SK-N-SH (cell line): ENCODE data around the gene PYGO2. TPM values are rescaled to one million over a fixed set of nuclear protein-coding genes. Genes with fewer than 3 reads are reported as not detected.

ENCODE experiments used
- CTCF ChIA-PET: fragments of 300-600, 350-600 bp; formaldehyde crosslinking; extraction: SDS; loops from one replicate; lab custom pipeline; 2021; lab: Yijun Ruan, JAX
- POLR2A ChIA-PET: fragments of 350-600 bp; sonication (Branson Sonifier 250); formaldehyde crosslinking; extraction: SDS; loops from one replicate; lab custom pipeline; 2020; ENCODE audit warnings: antibody characterized with exemption, inconsistent platforms; lab: Yijun Ruan, JAX
- DNase-seq: peaks from one replicate; pipeline ENCODE4 v3.0.0; 2012
- H2AFZ ChIP-seq: fragments of 200-600 bp; sonication (generic); 2 replicates; pipeline ENCODE4 v1.8.1; 2016; ENCODE audit warnings: antibody characterized with exemption, mild to moderate bottlenecking, low read depth
- H3F3A ChIP-seq: fragments of 200-600 bp; sonication (generic); replicated peaks from 2 replicates; pipeline ENCODE3; 2016; ENCODE audit warnings: antibody characterized with exemption, mild to moderate bottlenecking; ENCODE audit not compliant: insufficient read depth
- H3K27ac ChIP-seq, 2 experiments: fragments of 200-500 bp in 1 of 2; fragments of 200-600 bp in 1 of 2; sonication (Bioruptor generic) in 1 of 2; sonication (generic), shearing (Covaris generic) in 1 of 2; 2 replicates each; pipeline versions ENCODE4 v1.5.1 to v1.6.1; 2014 to 2016; ENCODE audit warnings: low read depth in 2 of 2, inconsistent platforms in 1 of 2, low read length in 1 of 2, mild to moderate bottlenecking in 1 of 2, mixed read lengths in 1 of 2
- H3K27me3 ChIP-seq: fragments of 200-600 bp; sonication (generic), shearing (Covaris generic); 2 replicates; pipeline ENCODE4 v1.6.1; 2016; ENCODE audit warnings: mixed run types; ENCODE audit not compliant: insufficient read depth
- H3K36me3 ChIP-seq, 2 experiments: fragments of 200-500 bp in 1 of 2; fragments of 200-600 bp in 1 of 2; sonication (Bioruptor generic) in 1 of 2; sonication (generic) in 1 of 2; replicated peaks in 1 of 2; 2 replicates each; pipeline versions ENCODE3 to v1.5.1; 2014 to 2016; ENCODE audit warnings: low read length in 1 of 2, mild to moderate bottlenecking in 1 of 2; ENCODE audit not compliant: insufficient read depth in 2 of 2, control insufficient read depth in 1 of 2
- H3K4me1 ChIP-seq, 2 experiments: fragments of 200-500 bp in 1 of 2; fragments of 200-600 bp in 1 of 2; sonication (Bioruptor generic) in 1 of 2; sonication (generic), shearing (Covaris generic) in 1 of 2; 2 replicates each; pipeline versions ENCODE4 v1.5.1 to v1.6.1; 2014 to 2016; ENCODE audit warnings: low read depth in 1 of 2, low read length in 1 of 2, mixed run types in 1 of 2; ENCODE audit not compliant: insufficient read depth in 2 of 2, control insufficient read depth in 1 of 2
- H3K4me2 ChIP-seq: fragments of 200-600 bp; sonication (generic), shearing (Covaris generic); 2 replicates; pipeline ENCODE4 v1.6.1; 2017; ENCODE audit warnings: mixed run types
- H3K4me3 ChIP-seq, 2 experiments: fragments of 200-500 bp in 1 of 2; fragments of 200-600 bp in 1 of 2; sonication (Bioruptor generic) in 1 of 2; sonication (generic), shearing (Covaris generic) in 1 of 2; 2 replicates each; pipeline versions ENCODE4 v1.5.1 to v1.8.1; 2014 to 2016; ENCODE audit warnings: low read depth in 2 of 2, inconsistent platforms in 1 of 2, low read length in 1 of 2, mild to moderate bottlenecking in 1 of 2, mixed read lengths in 1 of 2, moderate library complexity in 1 of 2
- H3K79me2 ChIP-seq: fragments of 200-600 bp; sonication (generic); 2 replicates; pipeline ENCODE4 v1.8.1; 2017; ENCODE audit warnings: mild to moderate bottlenecking; ENCODE audit not compliant: insufficient read depth
- H3K9ac ChIP-seq: fragments of 200-600 bp; sonication (generic); 2 replicates; pipeline ENCODE4 v1.6.1; 2017; ENCODE audit warnings: mixed run types
- H3K9me2 ChIP-seq: fragments of 200-600 bp; sonication (generic); 2 replicates; pipeline ENCODE4 v1.6.1; 2017; ENCODE audit warnings: mixed run types
- H3K9me3 ChIP-seq: fragments of 200-600 bp; sonication (generic); 2 replicates; pipeline ENCODE4 v1.6.1; 2017; ENCODE audit warnings: mixed run types, mild to moderate bottlenecking, moderate library complexity
- H4K20me1 ChIP-seq: fragments of 200-600 bp; sonication (generic); 2 replicates; pipeline ENCODE4 v1.6.1; 2017; ENCODE audit warnings: mild to moderate bottlenecking, mixed run types; ENCODE audit not compliant: insufficient read depth
- ELF1 ChIP-seq: IDR thresholded peaks from 2 replicates; pipeline ENCODE4 v1.4.0; 2012
- EP300 ChIP-seq, 2 experiments: IDR thresholded peaks; 2 replicates each; pipeline versions ENCODE4 v1.4.0 to v1.6.1; 2012; ENCODE audit warnings: borderline replicate concordance in 1 of 2, low read depth in 1 of 2, low read length in 1 of 2
- EZH2phosphoT487 ChIP-seq: fragments of 200-600 bp; sonication (generic); IDR thresholded peaks from 2 replicates; pipeline ENCODE4 v1.6.1; 2017; ENCODE audit warnings: low read depth, mixed run types, mild to moderate bottlenecking, antibody characterized with exemption, moderate library complexity, borderline replicate concordance
- FOSL2 ChIP-seq: IDR thresholded peaks from 2 replicates; pipeline ENCODE4 v1.4.0; 2012; ENCODE audit warnings: low read depth, mild to moderate bottlenecking, moderate library complexity, borderline replicate concordance
- FOXM1 ChIP-seq: IDR thresholded peaks from 2 replicates; pipeline ENCODE4 v1.4.0; 2012; ENCODE audit warnings: low read depth, mild to moderate bottlenecking
- GABPA ChIP-seq: IDR thresholded peaks from 2 replicates; pipeline ENCODE4 v1.4.0; 2012; ENCODE audit warnings: low read depth, mild to moderate bottlenecking
- JUND ChIP-seq: IDR thresholded peaks from 2 replicates; pipeline ENCODE4 v1.4.0; 2012
- MEF2A ChIP-seq: IDR thresholded peaks from 2 replicates; pipeline ENCODE4 v1.4.0; 2012; ENCODE audit warnings: low read depth, borderline replicate concordance
- NFIC ChIP-seq: IDR thresholded peaks from 2 replicates; pipeline ENCODE4 v1.4.0; 2012; ENCODE audit warnings: borderline replicate concordance
- NRF1 ChIP-seq: IDR thresholded peaks from 2 replicates; pipeline ENCODE4 v1.6.1; 2012; ENCODE audit warnings: low read depth, mild to moderate bottlenecking, low read length
- SMC3 ChIP-seq: IDR thresholded peaks from 2 replicates; pipeline ENCODE4 v1.6.1; 2012; ENCODE audit warnings: low read depth, low read length, improper control_type of control experiment
- TCF12 ChIP-seq: IDR thresholded peaks from 2 replicates; pipeline ENCODE4 v1.4.0; 2012
- TEAD4 ChIP-seq: IDR thresholded peaks from 2 replicates; pipeline ENCODE4 v1.4.0; 2012; ENCODE audit warnings: mild to moderate bottlenecking, borderline replicate concordance; ENCODE audit not compliant: insufficient read depth
- USF1 ChIP-seq: IDR thresholded peaks from 2 replicates; pipeline ENCODE4 v1.4.0; 2012; ENCODE audit warnings: low read depth, borderline replicate concordance
- WGBS: methylation state at CpG from one replicate; pipeline ENCODE4 v1.1.6; 2017; ENCODE audit warnings: low lambda C conversion rate; 5-methylcytosine and 5-hydroxymethylcytosine counted together
- polyA plus RNA-seq, 3 experiments: library from polyadenylated mRNA; depleted of rRNA; stranded (reverse); fragments of >200 nt; gene quantifications; 2 replicates each; pipeline ENCODE4 v1.2.3, GENCODE V29; 2012
- TF ChIP-seq, protein P1 (sequence below): fragments of 200-600 bp; sonication (generic); IDR thresholded peaks from 2 replicates; pipeline ENCODE4 v1.6.1; 2017; ENCODE audit warnings: antibody characterized with exemption, mild to moderate bottlenecking, moderate library complexity
- TF ChIP-seq, protein P2 (sequence below): fragments of 150-350 bp; IDR thresholded peaks from 2 replicates; pipeline ENCODE4 v1.6.1; 2016; ENCODE audit warnings: mild to moderate bottlenecking, low read depth, low read length
- TF ChIP-seq, protein P3 (sequence below): IDR thresholded peaks from 2 replicates; pipeline ENCODE4 v1.6.1; 2012; ENCODE audit warnings: mild to moderate bottlenecking, low read depth, low read length, moderate library complexity
- TF ChIP-seq, protein P4 (sequence below): IDR thresholded peaks from 2 replicates; pipeline ENCODE4 v1.4.0; 2012; ENCODE audit warnings: low read depth

The PYGO2 gene
- polyA plus RNA-seq, 1 of the 3 experiments (the other 2 are of a cell fraction), result 23.3 TPM

GRCh38 chr1:154961207-154962155 is at the start of gene PYGO2 (continued):
- TF ChIP-seq NFIC (no peak), NRF1 (no peak), TCF12 (no peak), TEAD4 (peak; percentile 12; the same call in 1 of the 2 replicates), EZH2phosphoT487 (no peak), SMC3 (peak; percentile 26; the same call in 1 of the 2 replicates), EP300 (IDR thresholded peaks at IDR 0.05; ENCODE audit: borderline replicate concordance in 1 of 2, low read depth in 1 of 2, low read length in 1 of 2) (0 out of 4 replicates have a peak, but pooled peaks of 1 of the 2 experiments have one; percentile 26), ELF1 (peak; percentile 79), FOXM1 (no peak; the same call in 1 of the 2 replicates), JUND (peak; percentile 22; the same call in 1 of the 2 replicates), GABPA (peak; percentile 84), MEF2A (no peak; the same call in 1 of the 2 replicates)
- TF ChIP-seq, protein P1, sequence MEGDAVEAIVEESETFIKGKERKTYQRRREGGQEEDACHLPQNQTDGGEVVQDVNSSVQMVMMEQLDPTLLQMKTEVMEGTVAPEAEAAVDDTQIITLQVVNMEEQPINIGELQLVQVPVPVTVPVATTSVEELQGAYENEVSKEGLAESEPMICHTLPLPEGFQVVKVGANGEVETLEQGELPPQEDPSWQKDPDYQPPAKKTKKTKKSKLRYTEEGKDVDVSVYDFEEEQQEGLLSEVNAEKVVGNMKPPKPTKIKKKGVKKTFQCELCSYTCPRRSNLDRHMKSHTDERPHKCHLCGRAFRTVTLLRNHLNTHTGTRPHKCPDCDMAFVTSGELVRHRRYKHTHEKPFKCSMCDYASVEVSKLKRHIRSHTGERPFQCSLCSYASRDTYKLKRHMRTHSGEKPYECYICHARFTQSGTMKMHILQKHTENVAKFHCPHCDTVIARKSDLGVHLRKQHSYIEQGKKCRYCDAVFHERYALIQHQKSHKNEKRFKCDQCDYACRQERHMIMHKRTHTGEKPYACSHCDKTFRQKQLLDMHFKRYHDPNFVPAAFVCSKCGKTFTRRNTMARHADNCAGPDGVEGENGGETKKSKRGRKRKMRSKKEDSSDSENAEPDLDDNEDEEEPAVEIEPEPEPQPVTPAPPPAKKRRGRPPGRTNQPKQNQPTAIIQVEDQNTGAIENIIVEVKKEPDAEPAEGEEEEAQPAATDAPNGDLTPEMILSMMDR, result peak; percentile 69
- TF ChIP-seq, protein P2, sequence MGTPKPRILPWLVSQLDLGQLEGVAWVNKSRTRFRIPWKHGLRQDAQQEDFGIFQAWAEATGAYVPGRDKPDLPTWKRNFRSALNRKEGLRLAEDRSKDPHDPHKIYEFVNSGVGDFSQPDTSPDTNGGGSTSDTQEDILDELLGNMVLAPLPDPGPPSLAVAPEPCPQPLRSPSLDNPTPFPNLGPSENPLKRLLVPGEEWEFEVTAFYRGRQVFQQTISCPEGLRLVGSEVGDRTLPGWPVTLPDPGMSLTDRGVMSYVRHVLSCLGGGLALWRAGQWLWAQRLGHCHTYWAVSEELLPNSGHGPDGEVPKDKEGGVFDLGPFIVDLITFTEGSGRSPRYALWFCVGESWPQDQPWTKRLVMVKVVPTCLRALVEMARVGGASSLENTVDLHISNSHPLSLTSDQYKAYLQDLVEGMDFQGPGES, result no peak
- TF ChIP-seq, all 33 proteins: peak for 13

DNA sequence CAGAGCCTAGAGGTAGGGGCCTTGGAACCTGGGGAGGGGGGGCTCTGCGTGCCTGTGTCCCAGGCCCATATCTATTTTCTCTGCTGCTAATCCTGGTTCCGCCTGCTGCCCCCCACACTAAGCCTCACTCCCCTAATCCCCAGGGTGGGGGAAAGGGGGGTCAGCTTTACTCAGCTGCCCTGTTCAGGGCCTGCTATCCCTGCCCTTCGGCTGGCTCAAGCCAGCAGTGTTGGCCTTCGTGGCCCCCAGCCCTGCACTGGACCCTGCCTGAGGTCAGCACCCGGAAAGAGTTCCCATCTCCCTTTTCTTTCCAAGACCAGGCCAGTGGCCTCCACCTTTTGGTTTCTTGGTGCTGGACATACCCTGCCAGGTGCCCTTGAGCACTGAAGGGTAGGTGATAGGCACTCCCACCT is 49.4 kb upstream of the PYGO2 start:
- H4K20me1 ChIP-seq, result peaks cover 3% of the 10 kb centered on the region; the same call in 1 of the 2 replicates
- POLR2A ChIA-PET, result interaction anchor here (1.4 kb wide), 1 partner anchor 11 kb away, joined by 4 read pairs; no protein-coding TSS in a partner anchor
- no peak for DNase-seq
- TF ChIP-seq, protein P3, sequence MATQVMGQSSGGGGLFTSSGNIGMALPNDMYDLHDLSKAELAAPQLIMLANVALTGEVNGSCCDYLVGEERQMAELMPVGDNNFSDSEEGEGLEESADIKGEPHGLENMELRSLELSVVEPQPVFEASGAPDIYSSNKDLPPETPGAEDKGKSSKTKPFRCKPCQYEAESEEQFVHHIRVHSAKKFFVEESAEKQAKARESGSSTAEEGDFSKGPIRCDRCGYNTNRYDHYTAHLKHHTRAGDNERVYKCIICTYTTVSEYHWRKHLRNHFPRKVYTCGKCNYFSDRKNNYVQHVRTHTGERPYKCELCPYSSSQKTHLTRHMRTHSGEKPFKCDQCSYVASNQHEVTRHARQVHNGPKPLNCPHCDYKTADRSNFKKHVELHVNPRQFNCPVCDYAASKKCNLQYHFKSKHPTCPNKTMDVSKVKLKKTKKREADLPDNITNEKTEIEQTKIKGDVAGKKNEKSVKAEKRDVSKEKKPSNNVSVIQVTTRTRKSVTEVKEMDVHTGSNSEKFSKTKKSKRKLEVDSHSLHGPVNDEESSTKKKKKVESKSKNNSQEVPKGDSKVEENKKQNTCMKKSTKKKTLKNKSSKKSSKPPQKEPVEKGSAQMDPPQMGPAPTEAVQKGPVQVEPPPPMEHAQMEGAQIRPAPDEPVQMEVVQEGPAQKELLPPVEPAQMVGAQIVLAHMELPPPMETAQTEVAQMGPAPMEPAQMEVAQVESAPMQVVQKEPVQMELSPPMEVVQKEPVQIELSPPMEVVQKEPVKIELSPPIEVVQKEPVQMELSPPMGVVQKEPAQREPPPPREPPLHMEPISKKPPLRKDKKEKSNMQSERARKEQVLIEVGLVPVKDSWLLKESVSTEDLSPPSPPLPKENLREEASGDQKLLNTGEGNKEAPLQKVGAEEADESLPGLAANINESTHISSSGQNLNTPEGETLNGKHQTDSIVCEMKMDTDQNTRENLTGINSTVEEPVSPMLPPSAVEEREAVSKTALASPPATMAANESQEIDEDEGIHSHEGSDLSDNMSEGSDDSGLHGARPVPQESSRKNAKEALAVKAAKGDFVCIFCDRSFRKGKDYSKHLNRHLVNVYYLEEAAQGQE, result no peak
- TF ChIP-seq FOSL2 (no peak), FOXM1 (no peak), EP300 (IDR thresholded peaks at IDR 0.05; ENCODE audit: borderline replicate concordance in 1 of 2, low read depth in 1 of 2, low read length in 1 of 2) (no peak), TEAD4 (no peak), EZH2phosphoT487 (no peak), USF1 (no peak), TCF12 (no peak)
- TF ChIP-seq, protein P2, result no peak
- TF ChIP-seq, protein P4, sequence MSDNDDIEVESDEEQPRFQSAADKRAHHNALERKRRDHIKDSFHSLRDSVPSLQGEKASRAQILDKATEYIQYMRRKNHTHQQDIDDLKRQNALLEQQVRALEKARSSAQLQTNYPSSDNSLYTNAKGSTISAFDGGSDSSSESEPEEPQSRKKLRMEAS, result no peak

More for the DNA sequence above, 49.4 kb upstream of the PYGO2 start:
- H3K27ac ChIP-seq, result no peak overlapping the region
- no peaks in the 10 kb centered on the region for H3K9me2 ChIP-seq
- no peaks in the 10 kb centered on the region for H3K27me3 ChIP-seq
- H3K36me3 ChIP-seq, result peaks cover 0 to 17% of the 10 kb centered on the region in 2 experiments
- 100% methylated on average over 4 of the region's 5 CpGs for WGBS
- no peaks in the 10 kb centered on the region for H3F3A ChIP-seq
- no peak overlapping the region for H3K9ac ChIP-seq
- CTCF ChIA-PET, result interaction anchor here (0.8 to 9.3 kb wide), 6 partner anchors 10 to 163 kb away, joined by 3 to 149 read pairs (median 4); partner anchors contain the start of genes ADAM15, PYGO2 and ZBTB7B
- peaks cover 5% of the 10 kb centered on the region for H3K79me2 ChIP-seq
- H3K9me3 ChIP-seq, result no peaks in the 10 kb centered on the region
- peaks cover 0 to 12% of the 10 kb centered on the region in 2 experiments; a peak in 1 of 4 replicates for H3K4me1 ChIP-seq
- H3K4me3 ChIP-seq, result no peak overlapping the region
- H3K4me2 ChIP-seq, result no peak overlapping the region
- H2AFZ ChIP-seq, result no peak overlapping the region
